ENCODE measurements around the gene SKA3.
"Not testable (repeated sequence)": the region's sequence is repeated elsewhere in the genome, so short reads cannot be mapped to it uniquely, and the experiment has no call there.

Gene SKA3

GRCh38 chr13:21165606-21166005, 10.7 kb downstream of the SKA3 start:
- DNase-seq: not testable (repeated sequence)

GRCh38 chr13:21164631-21165030, 11.7 kb downstream of the SKA3 start:
- DNase-seq: no peak

- DNase-seq: no peak
These were observed 24.0 kb downstream of the SKA3 start for GRCh38 chr13:21152251-21152899.

- no peak for DNase-seq
These were observed 26.3 kb downstream of the SKA3 start for GRCh38 chr13:21150013-21150412.

- no peak for DNase-seq
These were observed 26.8 kb downstream of the SKA3 start for GRCh38 chr13:21149568-21149967.

GRCh38 chr13:21148557-21149258, 27.6 kb downstream of the SKA3 start:
- no peak for DNase-seq

- DNase-seq: no peak
These were observed 28.5 kb downstream of the SKA3 start for GRCh38 chr13:21147827-21148226.

- no peak for DNase-seq
These were observed 33.6 kb downstream of the SKA3 start for GRCh38 chr13:21142766-21143165.

GRCh38 chr13:21139374-21139773, 37.0 kb downstream of the SKA3 start:
- DNase-seq: no peak

GRCh38 chr13:21138561-21138960, 37.8 kb downstream of the SKA3 start:
- DNase-seq: no peak

GRCh38 chr13:21137696-21138095, 38.7 kb downstream of the SKA3 start:
- peak; percentile 20 for DNase-seq

GRCh38 chr13:21135833-21136232, 40.5 kb downstream of the SKA3 start:
- DNase-seq: not testable (repeated sequence)

- no peak for DNase-seq
These were observed 41.9 kb downstream of the SKA3 start for GRCh38 chr13:21134475-21134874.

- no peak for DNase-seq
These were observed 43.3 kb downstream of the SKA3 start for GRCh38 chr13:21133077-21133476.

- DNase-seq: no peak
These were observed 46.2 kb downstream of the SKA3 start for GRCh38 chr13:21130116-21130515.

- peak; percentile 73 for DNase-seq
These were observed 51.5 kb downstream of the SKA3 start for GRCh38 chr13:21124852-21125251.

- no peak for DNase-seq
These were observed 52.4 kb downstream of the SKA3 start for GRCh38 chr13:21123956-21124355.

- no peak for DNase-seq
These were observed 54.7 kb downstream of the SKA3 start for GRCh38 chr13:21121616-21122015.

GRCh38 chr13:21120191-21120590, 56.2 kb downstream of the SKA3 start:
- no peak for DNase-seq

- no peak for DNase-seq
These were observed 56.8 kb downstream of the SKA3 start for GRCh38 chr13:21119526-21119925.

GRCh38 chr13:21118180-21118579, 58.2 kb downstream of the SKA3 start:
- no peak for DNase-seq

- DNase-seq: no peak
These were observed 59.1 kb downstream of the SKA3 start for GRCh38 chr13:21117104-21117809.

GRCh38 chr13:21116141-21116540, 60.2 kb downstream of the SKA3 start:
- no peak for DNase-seq

GRCh38 chr13:21115231-21115630, 61.1 kb downstream of the SKA3 start:
- DNase-seq: no peak
